SJCRH30 (cell line): ENCODE data around the gene KCNJ3. TPM values are rescaled to one million over a fixed set of nuclear protein-coding genes. Genes with fewer than 3 reads are reported as not detected.
"Not testable (repeated sequence)": the region's sequence is repeated elsewhere in the genome, so short reads cannot be mapped to it uniquely, and the experiment has no call there.

ENCODE experiments used
- DNase-seq, 2 experiments: peaks; one replicate each; pipeline ENCODE4 v3.0.0-alpha.2; 2015 to 2020
- H3K27ac ChIP-seq: fragments of 250-450 bp; sonication (Bioruptor Pico); 2 replicates; pipeline ENCODE4 v1.5.1; 2020; ENCODE audit warnings: mild to moderate bottlenecking, moderate library complexity
- H3K27me3 ChIP-seq: fragments of 250-450 bp; sonication (Bioruptor Pico); 2 replicates; pipeline ENCODE4 v1.5.1; 2020; ENCODE audit warnings: mild to moderate bottlenecking, moderate library complexity
- H3K36me3 ChIP-seq: fragments of 250-450 bp; sonication (Bioruptor Pico); 2 replicates; pipeline ENCODE4 v1.5.1; 2020; ENCODE audit warnings: mild to moderate bottlenecking, moderate library complexity
- H3K4me1 ChIP-seq: fragments of 250-450 bp; sonication (Bioruptor Pico); 2 replicates; pipeline ENCODE4 v1.5.1; 2020; ENCODE audit warnings: mild to moderate bottlenecking, moderate library complexity
- H3K4me3 ChIP-seq: fragments of 250-450 bp; sonication (Bioruptor Pico); 2 replicates; pipeline ENCODE4 v1.5.1; 2020; ENCODE audit warnings: mild to moderate bottlenecking, moderate library complexity
- H3K9me3 ChIP-seq: fragments of 250-450 bp; sonication (Bioruptor Pico); replicated peaks from 2 replicates; pipeline ENCODE4 v1.5.1; 2020; ENCODE audit warnings: mild to moderate bottlenecking, moderate library complexity
- total RNA-seq: library from RNA; depleted of rRNA; stranded (reverse); fragments of >200 nt; shearing (Covaris generic); gene quantifications from 2 replicates; pipeline ENCODE4 v1.2.3, GENCODE V29; 2014

The KCNJ3 gene
- total RNA-seq, 1 experiment from 2014 or later = not detected

DNA sequence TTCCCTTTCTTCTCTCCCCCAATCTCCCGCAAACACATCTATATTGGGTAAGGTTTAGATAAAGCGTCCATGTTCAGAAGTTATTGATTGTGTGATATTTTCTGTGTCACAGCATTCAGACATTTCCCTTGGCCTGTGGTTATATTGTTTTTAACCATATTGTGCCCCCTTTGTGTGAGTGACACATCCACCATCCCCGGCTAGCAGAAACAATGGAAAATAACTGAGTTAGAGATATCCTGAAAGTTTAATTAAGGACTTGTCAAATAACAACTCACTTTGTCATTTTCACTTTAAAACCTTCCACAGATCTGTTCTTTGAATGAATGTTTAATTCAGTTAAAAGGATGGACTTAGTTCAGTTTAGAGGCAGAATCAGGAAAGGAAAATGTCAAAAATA, 151.0 kb downstream of the KCNJ3 start:
- DNase-seq = no peak
- Histone ChIP-seq H3K9me3 (no peaks in the 10 kb centered on the region), H3K4me3 (no peak overlapping the region), H3K4me1 (no peaks in the 10 kb centered on the region), H3K27me3 (no peaks in the 10 kb centered on the region), H3K27ac (no peak overlapping the region), H3K36me3 (no peaks in the 10 kb centered on the region)

DNA sequence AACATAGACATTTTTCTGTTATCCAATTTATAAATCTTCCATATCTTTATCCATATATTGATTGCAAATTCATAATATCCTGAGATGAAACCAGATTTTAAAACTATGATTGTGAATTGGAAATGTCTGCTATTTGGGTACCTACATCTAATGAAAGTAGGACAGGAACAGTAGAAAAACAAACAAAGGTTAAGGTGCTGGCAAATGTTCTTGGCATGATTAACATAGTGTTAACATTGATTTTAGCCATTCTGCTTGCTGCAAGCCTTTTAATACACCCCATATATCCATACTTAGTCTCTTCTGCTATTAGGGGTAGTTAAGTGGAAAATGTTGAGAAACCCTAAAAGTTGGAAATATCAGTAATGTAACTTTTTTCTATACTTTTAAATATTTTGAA, 152.0 kb downstream of the KCNJ3 start:
- H3K27ac ChIP-seq = no peak overlapping the region
- no peaks in the 10 kb centered on the region for H3K27me3 ChIP-seq
- no peaks in the 10 kb centered on the region for H3K9me3 ChIP-seq
- DNase-seq = no peak
- H3K36me3 ChIP-seq = no peaks in the 10 kb centered on the region
- no peaks in the 10 kb centered on the region for H3K4me1 ChIP-seq
- no peak overlapping the region for H3K4me3 ChIP-seq

DNA sequence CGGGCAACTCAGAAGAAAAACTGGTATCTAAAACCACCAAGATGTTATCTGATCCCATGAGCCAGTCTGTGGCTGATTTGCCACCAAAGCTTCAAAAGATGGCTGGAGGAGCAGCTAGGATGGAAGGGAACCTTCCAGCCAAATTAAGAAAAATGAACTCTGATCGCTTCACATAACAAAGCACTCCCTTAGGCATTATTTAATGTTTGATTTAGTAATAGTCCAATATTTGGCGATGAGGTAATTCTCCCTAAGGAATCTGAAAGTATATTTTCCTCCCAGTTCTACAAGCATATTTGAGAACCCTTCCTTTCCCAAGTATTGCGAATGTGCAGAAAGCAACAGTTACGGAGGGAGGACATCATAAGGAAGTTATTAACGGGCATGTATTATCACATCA, 156.6 kb downstream of the KCNJ3 start:
- Histone ChIP-seq H3K4me3 (no peak overlapping the region), H3K9me3 (no peaks in the 10 kb centered on the region), H3K4me1 (no peaks in the 10 kb centered on the region), H3K36me3 (no peaks in the 10 kb centered on the region), H3K27ac (no peak overlapping the region), H3K27me3 (no peaks in the 10 kb centered on the region)
- DNase-seq = no peak

DNA sequence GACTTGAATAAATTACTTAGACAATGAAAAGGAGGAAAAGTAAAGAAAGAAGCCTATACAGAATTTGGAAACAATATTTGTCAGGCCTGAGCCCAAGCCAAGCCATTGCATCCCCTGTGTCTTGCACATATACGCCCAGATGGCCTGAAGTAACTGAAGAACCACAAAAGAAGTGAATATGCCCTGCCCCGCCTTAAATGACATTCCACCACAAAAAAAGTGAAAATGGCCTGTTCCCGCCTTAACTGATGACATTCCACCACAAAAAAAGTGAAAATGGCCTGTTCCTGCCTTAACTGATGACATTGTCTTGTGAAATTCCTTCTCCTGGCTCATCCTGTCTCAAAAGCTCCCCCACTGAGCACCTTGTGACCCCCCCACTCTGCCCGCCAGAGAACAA, 168.7 kb downstream of the KCNJ3 start:
- not testable (repeated sequence) for H3K4me1 ChIP-seq, H3K27ac ChIP-seq, H3K9me3 ChIP-seq, H3K27me3 ChIP-seq, DNase-seq, H3K36me3 ChIP-seq, H3K4me3 ChIP-seq

DNA sequence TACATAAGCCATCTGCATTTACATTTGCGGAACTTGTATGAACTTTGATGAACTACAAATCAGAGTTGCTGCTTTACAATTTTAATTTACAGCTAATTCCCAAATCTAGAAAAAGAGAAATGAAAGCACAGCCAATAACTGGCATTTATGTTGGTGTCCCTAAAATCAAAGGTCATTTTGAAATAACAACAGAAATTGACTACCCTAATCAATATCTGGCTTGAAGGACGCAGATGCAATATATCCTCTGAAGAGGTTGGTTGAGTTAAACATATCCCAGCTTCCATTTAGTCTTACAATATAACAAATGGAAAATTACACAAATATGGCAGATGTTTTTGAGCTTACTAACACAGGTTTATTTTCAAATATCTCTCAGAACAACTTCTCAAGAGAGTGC, 177.5 kb downstream of the KCNJ3 start:
- Histone ChIP-seq H3K4me3 (no peak overlapping the region), H3K9me3 (no peaks in the 10 kb centered on the region), H3K27ac (no peak overlapping the region), H3K36me3 (no peaks in the 10 kb centered on the region), H3K4me1 (no peaks in the 10 kb centered on the region), H3K27me3 (no peaks in the 10 kb centered on the region)
- no peak for DNase-seq

DNA sequence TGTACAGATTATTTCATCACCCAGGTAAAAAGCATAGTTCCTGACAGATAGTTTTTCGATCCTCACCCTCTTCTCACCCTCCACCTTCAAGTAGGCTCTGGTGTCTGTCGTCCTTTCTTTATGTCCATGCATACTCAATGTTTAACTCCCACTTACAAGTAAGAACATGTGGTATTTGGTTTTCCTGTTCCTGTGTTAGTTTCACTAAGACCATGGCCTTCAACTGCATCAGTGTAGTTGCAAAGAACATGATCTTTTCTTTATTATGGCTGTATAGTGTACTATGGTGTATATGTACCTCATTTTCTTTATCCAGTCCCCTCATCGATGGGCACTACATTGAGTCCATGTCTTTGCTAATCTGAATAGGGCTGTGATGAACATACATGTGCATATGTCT, 184.2 kb downstream of the KCNJ3 start:
- H3K36me3 ChIP-seq = no peaks in the 10 kb centered on the region
- no peak overlapping the region for H3K27ac ChIP-seq
- DNase-seq = no peak
- H3K4me3 ChIP-seq = no peak overlapping the region
- H3K9me3 ChIP-seq = no peaks in the 10 kb centered on the region
- H3K4me1 ChIP-seq = no peaks in the 10 kb centered on the region
- H3K27me3 ChIP-seq = no peaks in the 10 kb centered on the region

DNA sequence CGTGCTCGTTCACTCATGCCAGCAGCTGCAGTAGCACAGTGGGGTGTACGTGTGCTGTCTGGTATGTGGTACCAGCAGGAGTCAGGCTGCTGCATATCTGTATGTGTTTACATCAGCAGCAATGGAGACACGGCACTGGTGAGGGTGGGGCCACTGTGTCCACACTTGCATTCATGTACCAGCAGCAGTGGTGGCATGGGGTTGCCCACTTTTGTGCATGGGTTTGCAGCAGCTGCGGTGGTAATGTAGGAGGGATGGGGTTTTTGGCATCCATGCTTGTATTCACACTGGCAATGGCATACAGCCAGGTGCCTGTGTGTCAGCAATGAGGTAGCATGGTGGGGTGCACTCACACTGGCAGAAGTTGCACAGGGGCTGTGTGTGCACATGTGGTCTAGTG, 187.8 kb downstream of the KCNJ3 start:
- Histone ChIP-seq H3K27me3 (no peaks in the 10 kb centered on the region), H3K9me3 (no peaks in the 10 kb centered on the region), H3K4me3 (no peak overlapping the region), H3K36me3 (no peaks in the 10 kb centered on the region), H3K4me1 (no peaks in the 10 kb centered on the region), H3K27ac (no peak overlapping the region)
- DNase-seq = no peak

DNA sequence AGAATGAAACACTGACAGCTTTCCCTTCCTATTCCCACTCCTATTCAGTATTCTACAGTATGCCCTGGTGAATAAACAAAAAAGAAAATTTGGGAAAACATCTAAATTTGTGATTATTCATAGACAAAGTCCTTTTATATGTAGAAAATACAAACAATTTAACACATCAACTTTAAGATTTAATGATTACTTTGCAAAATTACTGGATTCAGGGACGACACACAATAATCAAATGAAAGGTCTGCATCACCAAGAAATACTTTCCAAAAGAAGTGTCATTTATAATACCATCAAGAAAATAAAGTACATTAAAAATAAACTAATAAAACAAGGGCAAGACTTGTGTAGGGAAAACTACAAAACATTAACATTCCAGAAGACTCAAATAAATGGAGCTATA, 199.8 kb downstream of the KCNJ3 start:
- Histone ChIP-seq H3K36me3 (no peaks in the 10 kb centered on the region), H3K9me3 (no peaks in the 10 kb centered on the region), H3K4me3 (no peak overlapping the region), H3K4me1 (no peaks in the 10 kb centered on the region), H3K27ac (no peak overlapping the region), H3K27me3 (no peaks in the 10 kb centered on the region)
- no peak for DNase-seq

DNA sequence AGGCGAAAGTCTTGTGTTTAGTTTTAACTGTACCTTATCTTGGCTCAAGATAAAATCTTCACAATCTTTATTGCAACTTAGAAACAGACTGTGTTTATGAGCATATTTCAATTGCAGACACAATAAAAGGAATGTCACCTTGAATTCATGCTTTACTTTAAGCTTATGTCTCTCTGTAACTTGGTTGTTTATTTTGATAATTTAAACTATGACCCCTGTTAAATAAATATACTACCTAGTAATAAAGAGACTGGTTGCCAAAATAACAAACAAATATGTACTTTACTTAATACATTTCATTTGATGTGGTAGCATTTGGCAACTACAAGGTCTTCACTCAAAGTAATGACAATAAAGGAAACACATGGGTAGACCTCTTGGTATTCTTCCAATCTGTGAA, 202.6 kb downstream of the KCNJ3 start:
- Histone ChIP-seq H3K36me3 (no peaks in the 10 kb centered on the region), H3K4me3 (no peak overlapping the region), H3K4me1 (no peaks in the 10 kb centered on the region), H3K27ac (no peak overlapping the region), H3K27me3 (no peaks in the 10 kb centered on the region), H3K9me3 (no peaks in the 10 kb centered on the region)
- no peak for DNase-seq
